GM18858 (cell line): ENCODE measurements around the gene ESYT1.

ENCODE experiments used
- ATAC-seq: cut with Tn5 transposase; IDR thresholded peaks from one replicate; pipeline ENCODE4 v1.9.1; 2021; ENCODE audit not compliant: unreplicated experiment

ESYT1 gene

GRCh38 chr12:56127888-56128669 is at the start of gene ESYT1:
Gene ESYT1 (plus strand): TSS chr12:56128267. CDS start chr12:56128320, 53 bp downstream.
- peak; percentile 79 for ATAC-seq

- ATAC-seq = no peak
These were observed 49.6 kb upstream of the ESYT1 start for GRCh38 chr12:56078427-56078826.

- ATAC-seq = no peak
These were observed 48.9 kb upstream of the ESYT1 start for GRCh38 chr12:56078931-56079722.

- ATAC-seq = no peak
These were observed 48.1 kb upstream of the ESYT1 start, which contains the start of gene ERBB3 for GRCh38 chr12:56079723-56080555. Gene ERBB3 (plus strand): TSS chr12:56080165. CDS start chr12:56080301, 136 bp downstream.

GRCh38 chr12:56080556-56081138 is 47.4 kb upstream of the ESYT1 start:
- no peak for ATAC-seq

GRCh38 chr12:56081393-56082347 is 46.4 kb upstream of the ESYT1 start:
- ATAC-seq = no peak

GRCh38 chr12:56082382-56082781 is 45.7 kb upstream of the ESYT1 start:
- ATAC-seq = no peak

- no peak for ATAC-seq
These were observed 45.1 kb upstream of the ESYT1 start for GRCh38 chr12:56082967-56083366.

- ATAC-seq = no peak
These were observed 43.0 kb upstream of the ESYT1 start for GRCh38 chr12:56084958-56085543.

GRCh38 chr12:56086096-56086495 is 42.0 kb upstream of the ESYT1 start:
- ATAC-seq = no peak

GRCh38 chr12:56086608-56087007 is 41.5 kb upstream of the ESYT1 start:
- ATAC-seq = no peak

GRCh38 chr12:56087220-56087619 is 40.8 kb upstream of the ESYT1 start:
- ATAC-seq = no peak

- ATAC-seq = no peak
These were observed 30.3 kb upstream of the ESYT1 start for GRCh38 chr12:56097738-56098137.

GRCh38 chr12:56098592-56098991 is 29.5 kb upstream of the ESYT1 start:
- no peak for ATAC-seq

GRCh38 chr12:56099787-56100186 is 28.3 kb upstream of the ESYT1 start:
- ATAC-seq = no peak

GRCh38 chr12:56101045-56101444 is 27.0 kb upstream of the ESYT1 start:
- no peak for ATAC-seq

GRCh38 chr12:56102683-56103065 is 25.4 kb upstream of the ESYT1 start:
- ATAC-seq = no peak

GRCh38 chr12:56103066-56103711 is 24.9 kb upstream of the ESYT1 start:
- no peak for ATAC-seq

GRCh38 chr12:56103823-56104108 is 24.3 kb upstream of the ESYT1 start:
- no peak for ATAC-seq
